Activated naive CD4-positive, alpha-beta T cell treated with anti-CD3 and anti-CD28 coated beads, Interleukin-2, amount 10 ng/mL, durations not matched to agents 7 days and 5 days (primary cell): ENCODE measurements around the gene CD248.
A peak's percentile ranks its signal among the peaks of the same experiment; 100 is the strongest.

ENCODE experiments used
- CTCF ChIA-PET: fragments of 350-600 bp; sonication (Branson Sonifier 250); formaldehyde crosslinking; loops from one replicate; lab custom pipeline; 2021; ENCODE audit warnings: antibody characterized with exemption; lab: Charles Lee
- DNase-seq: peaks from one replicate; pipeline ENCODE4 v3.0.0-alpha.2; 2020
- H3K27ac Mint-ChIP-seq: one replicate; pipeline ENCODE4 v1.8.0; 2021; ENCODE audit warnings: mild to moderate bottlenecking, moderate library complexity, mixed read lengths
- H3K27me3 Mint-ChIP-seq: one replicate; pipeline ENCODE4 v1.8.0; 2021; ENCODE audit warnings: mild to moderate bottlenecking, mixed read lengths
- H3K36me3 Mint-ChIP-seq: one replicate; pipeline ENCODE4 v1.8.0; 2021; ENCODE audit warnings: mixed read lengths
- H3K4me1 Mint-ChIP-seq: one replicate; pipeline ENCODE4 v1.8.0; 2021; ENCODE audit warnings: mixed read lengths
- H3K4me3 Mint-ChIP-seq: one replicate; pipeline ENCODE4 v1.8.0; 2021; ENCODE audit warnings: mild to moderate bottlenecking, moderate library complexity, mixed read lengths
- H3K9me3 Mint-ChIP-seq: one replicate; pipeline ENCODE4 v1.8.0; 2021; ENCODE audit warnings: mixed read lengths

Gene CD248

GRCh38 chr11:66271816-66272215, 45.0 kb downstream of the CD248 start:
- no peak for DNase-seq
- no peak overlapping the region for H3K27ac Mint-ChIP-seq
- CTCF ChIA-PET = interaction anchor here (0.8 kb wide), 2 partner anchors 9 to 11 kb away, joined by 3 to 4 read pairs; no protein-coding TSS in a partner anchor
- H3K4me3 Mint-ChIP-seq = no peak overlapping the region
- no peaks in the 10 kb centered on the region for H3K27me3 Mint-ChIP-seq
- H3K4me1 Mint-ChIP-seq = peaks cover 46% of the 10 kb centered on the region
- H3K36me3 Mint-ChIP-seq = peaks cover 49% of the 10 kb centered on the region
- no peaks in the 10 kb centered on the region for H3K9me3 Mint-ChIP-seq

DNA sequence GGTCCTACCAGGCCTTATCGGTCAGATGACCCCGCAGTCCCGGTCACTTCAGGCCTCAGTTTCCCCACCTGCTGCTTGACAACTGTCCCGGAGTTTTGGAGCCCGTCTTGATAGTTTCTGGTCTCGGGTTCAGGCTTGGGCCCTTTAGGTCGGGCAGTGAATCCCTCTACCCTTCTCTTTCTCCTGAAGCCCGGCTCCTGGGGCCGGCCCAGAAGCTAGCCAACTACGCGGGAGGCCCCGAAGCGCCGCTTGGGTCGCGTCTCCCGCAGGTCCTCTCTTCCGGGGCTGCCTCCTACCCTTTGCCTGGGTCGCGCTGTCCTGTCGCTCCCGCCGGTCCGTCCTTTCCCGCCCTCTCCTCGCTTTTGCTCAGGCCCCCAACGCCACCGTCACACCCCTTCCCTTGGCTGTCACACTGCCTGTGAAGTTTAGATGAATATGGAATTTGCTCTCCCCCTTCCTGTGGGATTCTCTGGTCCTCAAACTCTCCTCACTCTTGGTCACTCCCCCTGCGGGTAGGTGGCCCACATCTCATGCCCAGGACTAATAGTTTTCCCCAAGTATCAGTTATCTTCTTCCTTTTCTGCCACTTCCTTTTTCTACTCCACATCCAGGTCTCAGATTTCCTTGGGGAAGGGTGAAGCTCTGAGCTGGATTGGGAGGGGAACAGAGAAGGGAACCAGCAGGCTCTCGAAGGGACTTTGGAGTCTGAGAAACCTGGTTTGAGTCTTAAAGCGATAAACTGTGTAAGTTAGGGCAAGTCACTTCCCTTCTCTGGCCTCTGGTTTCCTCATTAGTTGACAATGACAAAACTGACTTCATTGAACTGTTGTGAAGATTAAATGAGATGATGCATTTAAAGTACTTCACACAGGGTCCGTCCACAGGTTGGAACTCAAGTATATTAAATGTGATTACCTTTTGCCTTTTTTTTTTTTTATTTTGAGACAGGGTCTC, 47.6 kb downstream of the CD248 start:
- Mint-ChIP-seq H3K4me3 (peak overlapping the region; percentile 91), H3K27ac (peak overlapping the region; percentile 97), H3K4me1 (peaks cover 50% of the 10 kb centered on the region), H3K27me3 (no peaks in the 10 kb centered on the region), H3K9me3 (no peaks in the 10 kb centered on the region), H3K36me3 (peaks cover 39% of the 10 kb centered on the region)
- CTCF ChIA-PET = interaction anchor here (1.3 kb wide), 1 partner anchor 11 kb away, joined by 3 read pairs; no protein-coding TSS in a partner anchor
- peak; percentile 42 for DNase-seq

DNA sequence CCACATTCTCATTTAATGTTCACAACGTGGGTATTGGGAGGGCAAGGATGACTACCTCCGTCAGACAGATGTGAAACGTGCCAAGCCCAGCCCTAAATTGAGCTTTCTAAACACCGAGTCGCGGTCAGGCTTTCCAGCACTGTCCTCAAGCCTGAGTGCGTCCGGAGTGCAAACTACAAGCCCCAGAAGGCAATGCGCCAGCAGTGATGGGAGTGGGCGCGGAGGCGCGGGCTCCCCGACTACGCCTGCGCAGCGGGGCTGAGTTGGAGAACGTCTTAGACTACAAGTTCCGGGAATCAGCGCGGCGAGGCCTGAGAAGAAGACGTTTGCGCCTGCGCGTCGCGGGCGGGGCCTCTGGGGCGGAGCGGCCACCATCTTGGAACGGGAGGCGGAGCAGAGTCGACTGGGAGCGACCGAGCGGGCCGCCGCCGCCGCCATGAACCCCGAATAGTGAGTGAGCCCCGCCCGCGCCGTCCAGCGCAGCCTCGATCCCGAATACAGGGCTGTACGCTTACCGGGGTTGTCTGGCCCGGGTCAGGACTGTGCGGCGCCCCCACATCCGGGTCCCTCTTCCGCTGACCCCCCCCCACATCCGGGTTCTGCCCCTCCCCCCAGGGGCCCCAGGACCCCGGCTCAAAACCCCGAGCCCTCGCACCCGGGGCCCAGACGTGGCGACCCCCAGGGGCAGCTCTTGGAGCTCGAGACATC, 48.4 kb downstream of the CD248 start, which contains the start of gene RAB1B:
RAB1B (plus strand) TSS at position 396 of the 708 bp plus-strand sequence; CDS start at position 437, 41 bp downstream.
- CTCF ChIA-PET = interaction anchor here (1.4 to 1.9 kb wide), 2 partner anchors 9 to 46 kb away, joined by 4 to 5 read pairs; no protein-coding TSS in a partner anchor
- Mint-ChIP-seq H3K27me3 (no peaks in the 10 kb centered on the region), H3K9me3 (no peaks in the 10 kb centered on the region), H3K27ac (peak within 1 kb of the TSS; percentile 97), H3K4me3 (peak within 1 kb of the TSS; percentile 91), H3K4me1 (peaks cover 48% of the 10 kb centered on the region), H3K36me3 (peaks cover 34% of the 10 kb centered on the region)
- peak; percentile 100 for DNase-seq

- peaks cover 31% of the 10 kb centered on the region for H3K36me3 Mint-ChIP-seq
- CTCF ChIA-PET = interaction anchor here (1.4 to 1.9 kb wide), 2 partner anchors 9 to 45 kb away, joined by 4 to 5 read pairs; no protein-coding TSS in a partner anchor
- H3K9me3 Mint-ChIP-seq = no peaks in the 10 kb centered on the region
- H3K4me1 Mint-ChIP-seq = peaks cover 45% of the 10 kb centered on the region
- H3K27ac Mint-ChIP-seq = peak overlapping the region; percentile 97
- DNase-seq = peak; percentile 90
- H3K27me3 Mint-ChIP-seq = no peaks in the 10 kb centered on the region
- H3K4me3 Mint-ChIP-seq = peak overlapping the region; percentile 91
Observed at GRCh38 chr11:66267379-66268243, 49.2 kb downstream of the CD248 start.

DNA sequence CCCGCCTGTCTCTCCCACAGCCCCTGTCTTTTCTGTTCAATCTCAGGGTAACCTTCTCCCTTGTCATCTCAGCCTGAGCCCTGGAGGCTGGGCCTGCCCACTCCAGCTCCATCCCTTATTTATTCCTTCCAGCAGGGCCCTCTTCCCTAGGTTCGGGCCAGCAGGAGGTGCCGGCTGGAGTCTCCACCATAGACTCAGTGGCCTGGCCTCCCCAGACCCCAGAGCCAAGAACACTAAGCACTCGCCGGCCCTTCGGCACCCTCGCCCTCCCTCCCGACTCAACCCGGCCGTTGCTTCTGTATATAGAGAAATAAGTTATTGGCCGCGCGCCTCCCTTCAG, 49.8 kb downstream of the CD248 start:
- Mint-ChIP-seq H3K27me3 (no peaks in the 10 kb centered on the region), H3K4me3 (peak overlapping the region; percentile 91), H3K36me3 (peaks cover 27% of the 10 kb centered on the region), H3K27ac (peak overlapping the region; percentile 97), H3K4me1 (peaks cover 39% of the 10 kb centered on the region), H3K9me3 (no peaks in the 10 kb centered on the region)
- no peak for DNase-seq
- CTCF ChIA-PET = interaction anchor here (1.9 kb wide), 1 partner anchor 10 kb away, joined by 5 read pairs; no protein-coding TSS in a partner anchor

- Mint-ChIP-seq H3K27me3 (no peaks in the 10 kb centered on the region), H3K9me3 (no peaks in the 10 kb centered on the region), H3K4me1 (peaks cover 35% of the 10 kb centered on the region), H3K4me3 (peak overlapping the region; percentile 91), H3K27ac (no peak overlapping the region), H3K36me3 (peaks cover 24% of the 10 kb centered on the region)
- CTCF ChIA-PET = interaction anchor here (1.9 kb wide), 1 partner anchor 10 kb away, joined by 5 read pairs; no protein-coding TSS in a partner anchor
- no peak for DNase-seq
Observed at GRCh38 chr11:66266378-66267038, 50.3 kb downstream of the CD248 start.

GRCh38 chr11:66265531-66266377, 51.1 kb downstream of the CD248 start:
- H3K36me3 Mint-ChIP-seq = peaks cover 23% of the 10 kb centered on the region
- CTCF ChIA-PET = interaction anchor here (0.8 to 1.0 kb wide), 2 partner anchors 14 to 15 kb away, joined by 3 read pairs; no protein-coding TSS in a partner anchor

GRCh38 chr11:66264914-66265313, 51.9 kb downstream of the CD248 start:
- CTCF ChIA-PET = interaction anchor here (0.8 to 1.0 kb wide), 2 partner anchors 13 to 16 kb away, joined by 3 read pairs; no protein-coding TSS in a partner anchor
- H3K9me3 Mint-ChIP-seq = no peaks in the 10 kb centered on the region
- peaks cover 25% of the 10 kb centered on the region for H3K36me3 Mint-ChIP-seq
- no peak overlapping the region for H3K4me3 Mint-ChIP-seq
- peak; percentile 61 for DNase-seq
- H3K27me3 Mint-ChIP-seq = no peaks in the 10 kb centered on the region
- H3K27ac Mint-ChIP-seq = peak overlapping the region; percentile 14
- H3K4me1 Mint-ChIP-seq = peaks cover 23% of the 10 kb centered on the region

More at GRCh38 chr11:66265531-66266377, 51.1 kb downstream of the CD248 start:
- no peaks in the 10 kb centered on the region for H3K27me3 Mint-ChIP-seq
- H3K27ac Mint-ChIP-seq = no peak overlapping the region
- H3K4me1 Mint-ChIP-seq = peaks cover 31% of the 10 kb centered on the region
- H3K4me3 Mint-ChIP-seq = no peak overlapping the region
- no peak for DNase-seq
- H3K9me3 Mint-ChIP-seq = no peaks in the 10 kb centered on the region
